DMS 273 (cell line): ENCODE results near the gene GPC1.
A peak's percentile ranks its signal among the peaks of the same experiment; 100 is the strongest.

Experiments used
- DNase-seq: peaks from one replicate; lab custom pipeline; 2025; ENCODE audit not compliant: unreplicated experiment; lab: John Stamatoyannopoulos, UW

Gene GPC1

GRCh38 chr2:240431271-240431660 lies 4.2 kb upstream of the GPC1 start:
- no peak for DNase-seq

- DNase-seq = no peak
These were observed 3.6 kb upstream of the GPC1 start for GRCh38 chr2:240431661-240432424.

- no peak for DNase-seq
These were observed 3.0 kb upstream of the GPC1 start for GRCh38 chr2:240432430-240432819.

- no peak for DNase-seq
These were observed 2.4 kb upstream of the GPC1 start for GRCh38 chr2:240432820-240433801.

- no peak for DNase-seq
These were observed 1.3 kb upstream of the GPC1 start for GRCh38 chr2:240433973-240434727.

- peak; percentile 97 for DNase-seq
These were observed 571 bp upstream of the GPC1 start for GRCh38 chr2:240434728-240435456.

GRCh38 chr2:240435948-240436682 lies 652 bp downstream of the GPC1 start:
- peak; percentile 76 for DNase-seq

- peak; percentile 59 for DNase-seq
These were observed 1.5 kb downstream of the GPC1 start for GRCh38 chr2:240436683-240437550.

- no peak for DNase-seq
These were observed 2.0 kb downstream of the GPC1 start for GRCh38 chr2:240437551-240437860.

GRCh38 chr2:240437861-240438809 lies 2.7 kb downstream of the GPC1 start:
- DNase-seq = peak; percentile 82

GRCh38 chr2:240438810-240439697 lies 3.6 kb downstream of the GPC1 start:
- no peak for DNase-seq

- no peak for DNase-seq
These were observed 4.3 kb downstream of the GPC1 start for GRCh38 chr2:240439698-240440151.

- no peak for DNase-seq
These were observed 4.8 kb downstream of the GPC1 start for GRCh38 chr2:240440251-240440650.

GRCh38 chr2:240440704-240441320 lies 5.3 kb downstream of the GPC1 start:
- no peak for DNase-seq

GRCh38 chr2:240441326-240441992 lies 6.0 kb downstream of the GPC1 start:
- no peak for DNase-seq

- no peak for DNase-seq
These were observed 6.5 kb downstream of the GPC1 start for GRCh38 chr2:240441993-240442411.
